Mesothelial cell of epicardium (in vitro differentiated cells): ENCODE measurements around the gene VWC2L. TPM values are rescaled to one million over a fixed set of nuclear protein-coding genes. Genes with fewer than 3 reads are reported as not detected.
A peak's percentile ranks its signal among the peaks of the same experiment; 100 is the strongest.

Experiments used
- DNase-seq, 2 experiments: peaks; one replicate each; pipeline ENCODE4 v3.0.0; 2021; ENCODE audit warnings: low spot score in 2 of 2; ENCODE audit not compliant: unreplicated experiment in 2 of 2
- H3K27ac Mint-ChIP-seq: 2 replicates; pipeline ENCODE4 v1.8.0; 2021; ENCODE audit warnings: mixed read lengths
- H3K27me3 Mint-ChIP-seq: 2 replicates; pipeline ENCODE4 v1.8.0; 2021; ENCODE audit warnings: low read depth, mixed read lengths
- H3K36me3 Mint-ChIP-seq: 2 replicates; pipeline ENCODE4 v1.8.0; 2021; ENCODE audit warnings: mixed read lengths
- H3K4me1 Mint-ChIP-seq: 2 replicates; pipeline ENCODE4 v1.8.0; 2021; ENCODE audit warnings: mixed read lengths
- H3K4me3 Mint-ChIP-seq: 2 replicates; pipeline ENCODE4 v1.8.0; 2021; ENCODE audit warnings: mild to moderate bottlenecking, moderate library complexity, mixed read lengths
- H3K9me3 Mint-ChIP-seq: 2 replicates; pipeline ENCODE4 v1.8.0; 2021; ENCODE audit warnings: mixed read lengths
- CTCF ChIP-seq: fragments of 200-600 bp; sonication (generic); IDR thresholded peaks from one replicate; pipeline ENCODE4 v1.5.0; 2021; ENCODE audit warnings: antibody characterized with exemption; ENCODE audit not compliant: unreplicated experiment
- total RNA-seq: library from RNA; stranded (reverse); gene quantifications from 3 replicates; pipeline ENCODE4 v1.2.1, GENCODE V29; 2021

Gene VWC2L
- total RNA-seq, 1 donor from 2014 or later = not detected

- Mint-ChIP-seq H3K36me3 (no peaks in the 10 kb centered on the region), H3K9me3 (no peaks in the 10 kb centered on the region), H3K27me3 (peaks cover 3% of the 10 kb centered on the region), H3K27ac (no peak overlapping the region), H3K4me1 (peaks cover 4% of the 10 kb centered on the region), H3K4me3 (no peak overlapping the region)
- DNase-seq = no peak
- no peak for TF ChIP-seq CTCF
Observed at GRCh38 chr2:214519258-214519818, 108.5 kb downstream of the VWC2L start.

GRCh38 chr2:214529021-214529420 lies 118.2 kb downstream of the VWC2L start:
- Mint-ChIP-seq H3K9me3 (peaks cover 12% of the 10 kb centered on the region), H3K27ac (no peak overlapping the region), H3K4me1 (peaks cover 15% of the 10 kb centered on the region), H3K4me3 (no peak overlapping the region), H3K27me3 (no peaks in the 10 kb centered on the region), H3K36me3 (no peaks in the 10 kb centered on the region)
- TF ChIP-seq CTCF = no peak
- DNase-seq = no peak

GRCh38 chr2:214529514-214529913 lies 118.7 kb downstream of the VWC2L start:
- no peak for TF ChIP-seq CTCF
- peaks cover 15% of the 10 kb centered on the region for H3K4me1 Mint-ChIP-seq
- H3K27ac Mint-ChIP-seq = no peak overlapping the region

GRCh38 chr2:214533541-214533940 lies 122.7 kb downstream of the VWC2L start:
- H3K36me3 Mint-ChIP-seq = no peaks in the 10 kb centered on the region
- DNase-seq = no peak
- H3K27ac Mint-ChIP-seq = peak overlapping the region; percentile 59
- H3K4me1 Mint-ChIP-seq = peaks cover 15% of the 10 kb centered on the region
- no peaks in the 10 kb centered on the region for H3K9me3 Mint-ChIP-seq
- no peaks in the 10 kb centered on the region for H3K27me3 Mint-ChIP-seq
- H3K4me3 Mint-ChIP-seq = no peak overlapping the region
- no peak for TF ChIP-seq CTCF

More at GRCh38 chr2:214529514-214529913, 118.7 kb downstream of the VWC2L start:
- Mint-ChIP-seq H3K9me3 (peaks cover 12% of the 10 kb centered on the region), H3K4me3 (no peak overlapping the region), H3K27me3 (no peaks in the 10 kb centered on the region), H3K36me3 (no peaks in the 10 kb centered on the region)
- no peak for DNase-seq

- H3K27me3 Mint-ChIP-seq = no peaks in the 10 kb centered on the region
- H3K4me1 Mint-ChIP-seq = peaks cover 15% of the 10 kb centered on the region
- H3K9me3 Mint-ChIP-seq = no peaks in the 10 kb centered on the region
- H3K4me3 Mint-ChIP-seq = no peak overlapping the region
- H3K36me3 Mint-ChIP-seq = no peaks in the 10 kb centered on the region
- no peak for TF ChIP-seq CTCF
- DNase-seq = no peak
- H3K27ac Mint-ChIP-seq = no peak overlapping the region
Observed at GRCh38 chr2:214536625-214537024, 125.8 kb downstream of the VWC2L start.

- no peaks in the 10 kb centered on the region for H3K9me3 Mint-ChIP-seq
- H3K4me1 Mint-ChIP-seq = peaks cover 9% of the 10 kb centered on the region
- H3K36me3 Mint-ChIP-seq = no peaks in the 10 kb centered on the region
Observed at GRCh38 chr2:214537929-214538328, 127.1 kb downstream of the VWC2L start.

More at GRCh38 chr2:214537929-214538328, 127.1 kb downstream of the VWC2L start:
- H3K4me3 Mint-ChIP-seq = no peak overlapping the region
- TF ChIP-seq CTCF = no peak
- no peak for DNase-seq
- no peak overlapping the region for H3K27ac Mint-ChIP-seq
- H3K27me3 Mint-ChIP-seq = no peaks in the 10 kb centered on the region
